ENCODE results near the gene CDC14B. TPM values are rescaled to one million over a fixed set of nuclear protein-coding genes. Genes with fewer than 3 reads are reported as not detected.

The CDC14B gene
- total RNA-seq, 8 experiments from 2014 or later, result 1.9 to 28.0 (median 14.5) TPM

Other genes with a start within 250 kb of the CDC14B start
- 10 to 100 TPM; 10.6 to 38.1 (median 24.0) TPM for gene SLC35D2, start 236.1 kb downstream of the CDC14B start, total RNA-seq
- gene ZNF367, start 201.5 kb downstream of the CDC14B start, total RNA-seq, result 10 to 100 TPM in 2 of 8 experiments, 1 to 10 TPM in 5, under 1 TPM in 1; 0.25 to 10.9 (median 1.8) TPM
- gene HABP4, start 169.7 kb downstream of the CDC14B start, total RNA-seq, result 10 to 100 TPM in 6 of 8 experiments, 1 to 10 TPM in 2; 4.0 to 30.2 (median 24.0) TPM
- 10 to 100 TPM in 2 of 8 experiments, 1 to 10 TPM in 6; 1.7 to 11.0 (median 3.6) TPM for gene PRXL2C, start 35.5 kb upstream of the CDC14B start, total RNA-seq
- 10 to 100 TPM in 7 of 8 experiments, 1 to 10 TPM in 1; 9.2 to 21.0 (median 17.4) TPM for gene ZNF510, start 158.2 kb upstream of the CDC14B start, total RNA-seq
- 10 to 100 TPM in 4 of 8 experiments, 1 to 10 TPM in 4; 3.1 to 14.6 (median 10.4) TPM for gene ZNF782, start 234.7 kb upstream of the CDC14B start, total RNA-seq

Data from motor neuron (in vitro differentiated cells).